ENCODE results near the gene INSR.

DNA sequence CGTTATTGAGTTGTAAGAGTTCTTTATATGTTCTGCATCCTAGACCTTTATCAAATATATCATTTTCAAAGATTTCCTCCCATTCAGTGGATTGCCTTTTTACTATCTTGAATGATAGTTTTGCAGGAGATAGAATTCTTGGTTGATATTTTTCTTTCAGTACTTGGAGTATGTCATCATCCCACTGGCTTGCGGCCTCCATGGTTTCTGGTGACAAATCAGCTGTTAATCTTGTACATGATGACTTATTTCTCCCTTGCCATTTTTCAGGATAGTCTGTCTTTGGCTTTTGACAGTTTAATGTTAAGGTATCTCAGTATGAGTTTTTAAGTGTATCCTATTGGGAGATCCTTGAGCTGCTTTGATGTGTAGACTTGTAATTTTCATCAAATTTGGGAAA is 216.2 kb downstream of the INSR start:
- TF ChIP-seq, protein P1, sequence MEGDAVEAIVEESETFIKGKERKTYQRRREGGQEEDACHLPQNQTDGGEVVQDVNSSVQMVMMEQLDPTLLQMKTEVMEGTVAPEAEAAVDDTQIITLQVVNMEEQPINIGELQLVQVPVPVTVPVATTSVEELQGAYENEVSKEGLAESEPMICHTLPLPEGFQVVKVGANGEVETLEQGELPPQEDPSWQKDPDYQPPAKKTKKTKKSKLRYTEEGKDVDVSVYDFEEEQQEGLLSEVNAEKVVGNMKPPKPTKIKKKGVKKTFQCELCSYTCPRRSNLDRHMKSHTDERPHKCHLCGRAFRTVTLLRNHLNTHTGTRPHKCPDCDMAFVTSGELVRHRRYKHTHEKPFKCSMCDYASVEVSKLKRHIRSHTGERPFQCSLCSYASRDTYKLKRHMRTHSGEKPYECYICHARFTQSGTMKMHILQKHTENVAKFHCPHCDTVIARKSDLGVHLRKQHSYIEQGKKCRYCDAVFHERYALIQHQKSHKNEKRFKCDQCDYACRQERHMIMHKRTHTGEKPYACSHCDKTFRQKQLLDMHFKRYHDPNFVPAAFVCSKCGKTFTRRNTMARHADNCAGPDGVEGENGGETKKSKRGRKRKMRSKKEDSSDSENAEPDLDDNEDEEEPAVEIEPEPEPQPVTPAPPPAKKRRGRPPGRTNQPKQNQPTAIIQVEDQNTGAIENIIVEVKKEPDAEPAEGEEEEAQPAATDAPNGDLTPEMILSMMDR (IDR thresholded peaks at IDR 0.05; ENCODE audit: low read depth, low read length), result no peak
- TF ChIP-seq EZH2phosphoT487 (IDR thresholded peaks at IDR 0.05; ENCODE audit: low read depth), result no peak
